ENCODE data around the gene CELA3A.
"Not testable (repeated sequence)": the region's sequence is repeated elsewhere in the genome, so short reads cannot be mapped to it uniquely, and the experiment has no call there.

Gene CELA3A

DNA sequence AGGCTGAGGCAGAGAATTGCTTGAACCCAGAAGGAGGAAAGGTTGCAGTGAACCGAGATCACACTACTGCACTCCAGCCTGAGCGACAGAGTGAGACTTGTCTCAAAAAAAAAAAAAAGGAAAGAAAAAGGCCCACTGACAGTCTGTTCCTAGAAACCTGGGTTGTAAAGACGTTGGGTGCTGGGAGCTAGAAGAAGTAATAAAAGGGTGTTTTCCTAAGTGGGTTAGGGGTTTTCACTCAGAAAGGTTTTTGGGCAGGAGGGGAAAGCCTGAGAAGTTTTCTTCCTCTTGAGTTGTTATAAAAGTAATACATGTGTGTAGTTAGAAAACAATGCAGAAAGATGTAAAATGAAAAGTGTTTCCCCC is 25.4 kb downstream of the CELA3A start:
- H3K4me1 ChIP-seq (ENCODE audit: insufficient read depth, low read length): peaks cover 26% of the 10 kb centered on the region
- no peaks in the 10 kb centered on the region for H3K9me3 ChIP-seq (ENCODE audit: low read length)
- H3K9ac ChIP-seq (ENCODE audit: low read length): no peak overlapping the region
- H3K4me3 ChIP-seq (ENCODE audit: low read depth in 1 of 2, low read length in 2 of 2): no peak overlapping the region
- H3K36me3 ChIP-seq (ENCODE audit: insufficient read depth, low read length): no peaks in the 10 kb centered on the region
- no peak overlapping the region for H3K27ac ChIP-seq (ENCODE audit: low read depth, low read length)
- no peaks in the 10 kb centered on the region for H3K27me3 ChIP-seq (ENCODE audit: control insufficient read depth in 1 of 2, insufficient read depth in 2 of 2, low read length in 2 of 2)

DNA sequence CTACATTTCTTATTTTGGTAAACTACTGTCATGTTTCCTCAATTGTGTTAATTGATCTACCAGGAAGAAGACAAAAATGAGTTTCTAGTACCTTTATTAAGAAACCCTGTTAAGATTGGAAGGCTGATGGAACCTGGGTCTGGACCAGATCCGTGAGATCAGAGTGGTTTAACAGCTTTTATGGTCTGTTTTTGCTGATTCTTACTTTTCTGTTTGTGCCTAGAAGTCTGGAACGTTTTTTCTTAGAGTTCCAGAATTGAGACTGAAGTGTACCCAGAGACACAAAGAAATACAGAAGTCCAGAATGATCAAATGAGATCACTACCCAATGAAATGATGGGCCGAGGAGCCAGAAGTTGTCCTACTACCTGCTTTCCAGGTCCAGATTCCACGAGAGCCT is 28.6 kb downstream of the CELA3A start:
- H3K4me3 ChIP-seq (ENCODE audit: low read depth in 1 of 2, low read length in 2 of 2): no peak overlapping the region
- no peak overlapping the region for H3K9ac ChIP-seq (ENCODE audit: low read length)
- H3K4me1 ChIP-seq (ENCODE audit: insufficient read depth, low read length): peaks cover 18% of the 10 kb centered on the region
- no peaks in the 10 kb centered on the region for H3K27me3 ChIP-seq (ENCODE audit: control insufficient read depth in 1 of 2, insufficient read depth in 2 of 2, low read length in 2 of 2)
- H3K36me3 ChIP-seq (ENCODE audit: insufficient read depth, low read length): no peaks in the 10 kb centered on the region
- H3K27ac ChIP-seq (ENCODE audit: low read depth, low read length): peak overlapping the region; percentile 60
- no peaks in the 10 kb centered on the region for H3K9me3 ChIP-seq (ENCODE audit: low read length)

DNA sequence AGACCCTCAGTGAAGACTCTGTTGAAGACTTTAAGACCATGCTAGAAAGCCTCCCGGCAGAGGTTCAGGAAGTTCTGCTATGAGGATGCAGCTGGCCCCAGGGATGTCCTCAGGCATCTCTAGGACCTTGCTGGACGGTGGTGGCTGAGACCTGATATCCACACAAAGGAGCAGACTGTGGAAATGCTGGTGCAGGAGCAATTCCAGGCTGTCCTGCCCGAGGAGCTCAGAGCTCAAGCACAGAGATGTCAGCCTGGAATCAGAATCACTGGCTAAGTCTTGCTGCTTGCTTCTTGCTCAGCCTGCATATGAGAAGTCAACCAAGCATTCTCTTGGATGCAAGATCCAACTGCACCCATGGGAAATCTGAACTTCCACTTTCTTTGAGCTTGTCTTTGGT is 29.0 kb downstream of the CELA3A start:
- peak overlapping the region; percentile 60 for H3K27ac ChIP-seq (ENCODE audit: low read depth, low read length)
- H3K27me3 ChIP-seq (ENCODE audit: control insufficient read depth in 1 of 2, insufficient read depth in 2 of 2, low read length in 2 of 2): no peaks in the 10 kb centered on the region
- peaks cover 18% of the 10 kb centered on the region for H3K4me1 ChIP-seq (ENCODE audit: insufficient read depth, low read length)
- H3K36me3 ChIP-seq (ENCODE audit: insufficient read depth, low read length): no peaks in the 10 kb centered on the region
- no peaks in the 10 kb centered on the region for H3K9me3 ChIP-seq (ENCODE audit: low read length)
- H3K4me3 ChIP-seq (ENCODE audit: low read depth in 1 of 2, low read length in 2 of 2): no peak overlapping the region
- no peak overlapping the region for H3K9ac ChIP-seq (ENCODE audit: low read length)

GRCh38 chr1:22031214-22031962 is 29.9 kb downstream of the CELA3A start:
- H3K27me3 ChIP-seq (ENCODE audit: control insufficient read depth in 1 of 2, insufficient read depth in 2 of 2, low read length in 2 of 2): no peaks in the 10 kb centered on the region
- H3K9ac ChIP-seq (ENCODE audit: low read length): no peak overlapping the region
- H3K27ac ChIP-seq (ENCODE audit: low read depth, low read length): peak overlapping the region; percentile 60
- peaks cover 16% of the 10 kb centered on the region for H3K4me1 ChIP-seq (ENCODE audit: insufficient read depth, low read length)
- no peak overlapping the region for H3K4me3 ChIP-seq (ENCODE audit: low read depth in 1 of 2, low read length in 2 of 2)
- H3K36me3 ChIP-seq (ENCODE audit: insufficient read depth, low read length): no peaks in the 10 kb centered on the region
- H3K9me3 ChIP-seq (ENCODE audit: low read length): no peaks in the 10 kb centered on the region

GRCh38 chr1:22034834-22035233 is 33.4 kb downstream of the CELA3A start:
- H3K9me3 ChIP-seq (ENCODE audit: low read length); H3K27ac ChIP-seq (ENCODE audit: low read depth, low read length); H3K27me3 ChIP-seq (ENCODE audit: control insufficient read depth in 1 of 2, insufficient read depth in 2 of 2, low read length in 2 of 2); H3K9ac ChIP-seq (ENCODE audit: low read length); H3K4me3 ChIP-seq (ENCODE audit: low read depth in 1 of 2, low read length in 2 of 2); H3K36me3 ChIP-seq (ENCODE audit: insufficient read depth, low read length): not testable (repeated sequence)
- H3K4me1 ChIP-seq (ENCODE audit: insufficient read depth, low read length): peaks cover 16% of the 10 kb centered on the region

- Histone ChIP-seq H3K9me3 (ENCODE audit: low read length) (no peaks in the 10 kb centered on the region), H3K4me1 (ENCODE audit: insufficient read depth, low read length) (peaks cover 6% of the 10 kb centered on the region), H3K4me3 (ENCODE audit: low read depth in 1 of 2, low read length in 2 of 2) (no peak overlapping the region), H3K9ac (ENCODE audit: low read length) (no peak overlapping the region), H3K36me3 (ENCODE audit: insufficient read depth, low read length) (no peaks in the 10 kb centered on the region), H3K27ac (ENCODE audit: low read depth, low read length) (no peak overlapping the region), H3K27me3 (ENCODE audit: control insufficient read depth in 1 of 2, insufficient read depth in 2 of 2, low read length in 2 of 2) (no peaks in the 10 kb centered on the region)
Observed at GRCh38 chr1:22037520-22037919, 36.1 kb downstream of the CELA3A start.

GRCh38 chr1:22038036-22038435 is 36.6 kb downstream of the CELA3A start:
- Histone ChIP-seq H3K27me3 (ENCODE audit: control insufficient read depth in 1 of 2, insufficient read depth in 2 of 2, low read length in 2 of 2) (no peaks in the 10 kb centered on the region), H3K9ac (ENCODE audit: low read length) (no peak overlapping the region), H3K27ac (ENCODE audit: low read depth, low read length) (no peak overlapping the region), H3K4me3 (ENCODE audit: low read depth in 1 of 2, low read length in 2 of 2) (no peak overlapping the region), H3K4me1 (ENCODE audit: insufficient read depth, low read length) (peaks cover 6% of the 10 kb centered on the region), H3K36me3 (ENCODE audit: insufficient read depth, low read length) (no peaks in the 10 kb centered on the region), H3K9me3 (ENCODE audit: low read length) (no peaks in the 10 kb centered on the region)

DNA sequence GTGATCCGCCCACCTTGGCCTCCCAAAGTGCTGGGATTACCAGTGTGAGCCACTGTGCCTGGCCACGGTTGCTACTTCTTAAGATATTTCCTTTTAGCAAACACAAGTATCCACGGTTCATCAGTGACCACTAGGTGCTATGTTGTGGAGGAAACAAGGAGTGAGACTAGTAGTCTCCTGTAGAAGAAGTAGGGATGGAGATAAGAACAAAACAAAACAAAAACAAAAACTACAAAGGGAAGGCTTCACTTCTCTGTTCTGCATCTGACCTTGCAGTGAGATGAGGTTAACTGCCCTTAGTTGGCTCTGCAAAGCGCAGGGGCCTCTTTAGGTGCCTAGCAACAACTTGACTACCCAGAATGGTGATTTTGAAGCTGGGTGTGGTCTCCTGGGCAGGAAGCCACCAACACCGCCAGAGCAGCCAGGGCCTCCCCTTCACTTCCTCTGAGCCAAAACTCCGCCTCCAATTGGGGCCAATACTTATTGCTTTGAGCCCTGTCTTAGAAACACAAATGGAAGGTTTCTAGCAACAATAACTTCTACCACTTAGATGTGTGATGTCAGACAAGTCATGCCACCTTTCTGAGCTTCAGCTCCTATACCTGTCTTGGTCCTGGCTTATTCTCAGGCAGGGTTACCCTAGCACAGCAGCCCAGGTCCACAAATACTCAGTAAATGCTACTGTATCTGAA is 38.3 kb downstream of the CELA3A start:
- Histone ChIP-seq H3K4me3 (ENCODE audit: low read depth in 1 of 2, low read length in 2 of 2) (no peak overlapping the region), H3K27me3 (ENCODE audit: control insufficient read depth in 1 of 2, insufficient read depth in 2 of 2, low read length in 2 of 2) (no peaks in the 10 kb centered on the region), H3K36me3 (ENCODE audit: insufficient read depth, low read length) (no peaks in the 10 kb centered on the region), H3K4me1 (ENCODE audit: insufficient read depth, low read length) (peaks cover 6% of the 10 kb centered on the region), H3K9ac (ENCODE audit: low read length) (no peak overlapping the region), H3K9me3 (ENCODE audit: low read length) (no peaks in the 10 kb centered on the region), H3K27ac (ENCODE audit: low read depth, low read length) (no peak overlapping the region)

DNA sequence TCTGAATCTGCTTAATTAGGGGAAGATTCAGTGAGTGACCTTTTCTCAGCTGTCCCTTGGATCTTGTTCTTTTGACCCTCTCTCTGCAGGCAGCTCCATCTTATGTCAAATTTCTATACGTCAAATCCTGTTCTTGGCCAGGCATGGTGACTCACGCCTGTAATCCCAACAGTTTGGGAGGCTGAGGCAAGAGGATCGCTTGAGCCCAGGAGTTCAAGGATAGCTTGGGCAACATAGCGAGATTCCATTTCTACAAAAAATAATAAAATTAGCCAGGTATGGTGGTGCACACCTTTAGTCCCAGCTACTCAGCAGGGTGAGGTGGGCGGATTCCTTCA is 38.8 kb downstream of the CELA3A start:
- H3K27ac ChIP-seq (ENCODE audit: low read depth, low read length): no peak overlapping the region
- H3K4me3 ChIP-seq (ENCODE audit: low read depth in 1 of 2, low read length in 2 of 2): no peak overlapping the region
- no peaks in the 10 kb centered on the region for H3K27me3 ChIP-seq (ENCODE audit: control insufficient read depth in 1 of 2, insufficient read depth in 2 of 2, low read length in 2 of 2)
- H3K9me3 ChIP-seq (ENCODE audit: low read length): no peaks in the 10 kb centered on the region
- H3K36me3 ChIP-seq (ENCODE audit: insufficient read depth, low read length): no peaks in the 10 kb centered on the region
- H3K4me1 ChIP-seq (ENCODE audit: insufficient read depth, low read length): peaks cover 6% of the 10 kb centered on the region
- H3K9ac ChIP-seq (ENCODE audit: low read length): no peak overlapping the region

GRCh38 chr1:22041505-22041904 is 40.0 kb downstream of the CELA3A start:
- H3K27ac ChIP-seq (ENCODE audit: low read depth, low read length): no peak overlapping the region
- no peaks in the 10 kb centered on the region for H3K9me3 ChIP-seq (ENCODE audit: low read length)
- no peaks in the 10 kb centered on the region for H3K36me3 ChIP-seq (ENCODE audit: insufficient read depth, low read length)
- H3K4me1 ChIP-seq (ENCODE audit: insufficient read depth, low read length): peaks cover 6% of the 10 kb centered on the region
- no peaks in the 10 kb centered on the region for H3K27me3 ChIP-seq (ENCODE audit: control insufficient read depth in 1 of 2, insufficient read depth in 2 of 2, low read length in 2 of 2)
- no peak overlapping the region for H3K4me3 ChIP-seq (ENCODE audit: low read depth in 1 of 2, low read length in 2 of 2)
- no peak overlapping the region for H3K9ac ChIP-seq (ENCODE audit: low read length)

- H3K27ac ChIP-seq (ENCODE audit: low read depth, low read length): no peak overlapping the region
- no peaks in the 10 kb centered on the region for H3K27me3 ChIP-seq (ENCODE audit: control insufficient read depth in 1 of 2, insufficient read depth in 2 of 2, low read length in 2 of 2)
- H3K4me3 ChIP-seq (ENCODE audit: low read depth in 1 of 2, low read length in 2 of 2): no peak overlapping the region
Observed at GRCh38 chr1:22043198-22043769, 41.8 kb downstream of the CELA3A start.

More at GRCh38 chr1:22043198-22043769, 41.8 kb downstream of the CELA3A start:
- Histone ChIP-seq H3K9ac (ENCODE audit: low read length) (no peak overlapping the region), H3K36me3 (ENCODE audit: insufficient read depth, low read length) (no peaks in the 10 kb centered on the region), H3K4me1 (ENCODE audit: insufficient read depth, low read length) (peaks cover 6% of the 10 kb centered on the region), H3K9me3 (ENCODE audit: low read length) (no peaks in the 10 kb centered on the region)

Data from muscle layer of colon (tissue), 2 donors.